Activated CD8-positive, alpha-beta memory T cell treated with anti-CD3 and anti-CD28 coated beads, Interleukin-2, amount 50 U/mL, for 1 hour (primary cell): ENCODE results near the gene INSL6.
"Not testable (repeated sequence)": the region's sequence is repeated elsewhere in the genome, so short reads cannot be mapped to it uniquely, and the experiment has no call there.

Experiments
- DNase-seq: peaks from one replicate; pipeline ENCODE4 v3.0.0-alpha.2; 2020; ENCODE audit errors: extremely low read depth

Gene INSL6

GRCh38 chr9:5185220-5185840 lies at the start of gene INSL6:
TSS of gene INSL6 (minus strand) at chr9:5185639. CDS start at chr9:5185602, 37 bp downstream.
- no peak for DNase-seq

GRCh38 chr9:5231212-5231611 lies 45.8 kb upstream of the INSL6 start, which contains the start of gene INSL4:
TSS of gene INSL4 (plus strand) at chr9:5231419. CDS start at chr9:5231524, 105 bp downstream.
- no peak for DNase-seq

- no peak for DNase-seq
These were observed 45.1 kb upstream of the INSL6 start for GRCh38 chr9:5230554-5230953.

- DNase-seq: no peak
These were observed 19.6 kb upstream of the INSL6 start for GRCh38 chr9:5205071-5205470.

- no peak for DNase-seq
These were observed 10.0 kb upstream of the INSL6 start for GRCh38 chr9:5195463-5195862.

- no peak for DNase-seq
These were observed 7.9 kb upstream of the INSL6 start for GRCh38 chr9:5193345-5193744.

GRCh38 chr9:5191985-5192384 lies 6.5 kb upstream of the INSL6 start:
- DNase-seq: no peak

GRCh38 chr9:5188060-5188984 lies 2.9 kb upstream of the INSL6 start:
- no peak for DNase-seq

GRCh38 chr9:5186416-5187169 lies 1.2 kb upstream of the INSL6 start:
- peak; percentile 29 for DNase-seq

GRCh38 chr9:5184776-5185175 lies 663 bp downstream of the INSL6 start:
- DNase-seq: no peak

GRCh38 chr9:5180631-5181030 lies 4.8 kb downstream of the INSL6 start:
- not testable (repeated sequence) for DNase-seq

- no peak for DNase-seq
These were observed 7.2 kb downstream of the INSL6 start for GRCh38 chr9:5178126-5178805.

- no peak for DNase-seq
These were observed 39.2 kb downstream of the INSL6 start for GRCh38 chr9:5146241-5146640.

GRCh38 chr9:5144217-5144616 lies 41.2 kb downstream of the INSL6 start:
- DNase-seq: no peak

GRCh38 chr9:5140151-5140550 lies 45.3 kb downstream of the INSL6 start:
- DNase-seq: no peak

- DNase-seq: no peak
These were observed 62.9 kb downstream of the INSL6 start for GRCh38 chr9:5122516-5122915.

GRCh38 chr9:5122116-5122515 lies 63.3 kb downstream of the INSL6 start:
- DNase-seq: no peak

GRCh38 chr9:5113994-5114748 lies 71.3 kb downstream of the INSL6 start:
- no peak for DNase-seq
